Activated naive CD4-positive, alpha-beta T cell treated with Interleukin-2 at 50 U/mL for 16 hours (primary cell): ENCODE data around the gene RNPEP.
"Not testable (repeated sequence)": the region's sequence is repeated elsewhere in the genome, so short reads cannot be mapped to it uniquely, and the experiment has no call there.

Source experiments
- DNase-seq: peaks from one replicate; pipeline ENCODE4 v3.0.0-alpha.2; 2020

Gene RNPEP

GRCh38 chr1:202038688-202039346 is 56.4 kb downstream of the RNPEP start:
- DNase-seq, result no peak

GRCh38 chr1:202045705-202046104 is 63.3 kb downstream of the RNPEP start:
- DNase-seq, result no peak

- no peak for DNase-seq
Observed at GRCh38 chr1:202046227-202046626, 63.8 kb downstream of the RNPEP start.

GRCh38 chr1:202046748-202047708 is 64.6 kb downstream of the RNPEP start:
- no peak for DNase-seq

GRCh38 chr1:202047977-202048376 is 65.5 kb downstream of the RNPEP start:
- DNase-seq, result no peak

- no peak for DNase-seq
Observed at GRCh38 chr1:202049129-202049528, 66.7 kb downstream of the RNPEP start.

- no peak for DNase-seq
Observed at GRCh38 chr1:202054094-202054493, 71.6 kb downstream of the RNPEP start.

GRCh38 chr1:202054673-202055072 is 72.2 kb downstream of the RNPEP start:
- DNase-seq, result not testable (repeated sequence)
